H1 (cell line): Measurements from ENCODE around the gene GLMP. TPM values are rescaled to one million over a fixed set of nuclear protein-coding genes. Genes with fewer than 3 reads are reported as not detected.
A peak's percentile ranks its signal among the peaks of the same experiment; 100 is the strongest.

ENCODE experiments used
- CTCF ChIA-PET: fragments of 300-600 bp; sonication (Branson Sonifier 250); formaldehyde crosslinking; loops from one replicate; lab custom pipeline; 2021; ENCODE audit not compliant: partially characterized antibody; lab: Charles Lee
- POLR2A ChIA-PET: fragments of 300-600 bp; sonication (Branson Sonifier 250); formaldehyde crosslinking; loops from one replicate; lab custom pipeline; 2021; ENCODE audit warnings: inconsistent platforms; ENCODE audit not compliant: partially characterized antibody; lab: Charles Lee
- DNase-seq, 2 experiments: peaks; one replicate each; pipeline versions ENCODE4 v3.0.0 to v3.0.0-alpha.2; 2010 to 2022; ENCODE audit warnings: low spot score in 2 of 2, low read depth in 1 of 2, mixed read lengths in 1 of 2
- FAIRE-seq: peaks from 2 replicates; lab custom pipeline; 2011; peaks lifted over from hg19 to GRCh38; lab: Jason Lieb, UNC
- H2AFZ ChIP-seq: 2 replicates; pipeline ENCODE4 v1.8.1; 2012; ENCODE audit warnings: low read length, inconsistent platforms
- H2AK5ac ChIP-seq: 2 replicates; pipeline ENCODE4 v1.6.1; 2013; ENCODE audit warnings: low read depth, low read length
- H2BK120ac ChIP-seq: replicated peaks from 2 replicates; pipeline ENCODE3; 2013; ENCODE audit warnings: low read depth, low read length, inconsistent platforms
- H2BK12ac ChIP-seq: 2 replicates; pipeline ENCODE4 v1.6.1; 2013; ENCODE audit warnings: low read depth, low read length
- H2BK15ac ChIP-seq: 2 replicates; pipeline ENCODE4 v1.6.1; 2013; ENCODE audit warnings: low read length
- H2BK20ac ChIP-seq: 2 replicates; pipeline ENCODE4 v1.6.1; 2013; ENCODE audit warnings: low read length
- H2BK5ac ChIP-seq: 2 replicates; pipeline ENCODE4 v1.6.1; 2013; ENCODE audit warnings: low read depth, low read length
- H3K14ac ChIP-seq: 2 replicates; pipeline ENCODE4 v1.6.1; 2013; ENCODE audit warnings: inconsistent platforms; ENCODE audit not compliant: insufficient read length
- H3K18ac ChIP-seq: 2 replicates; pipeline ENCODE4 v1.6.1; 2013; ENCODE audit warnings: low read length; ENCODE audit errors: extremely low read depth
- H3K23ac ChIP-seq: 2 replicates; pipeline ENCODE4 v1.6.1; 2013; ENCODE audit warnings: inconsistent platforms; ENCODE audit not compliant: insufficient read length
- H3K23me2 ChIP-seq: 2 replicates; pipeline ENCODE4 v1.6.1; 2013; ENCODE audit warnings: low read depth, low read length
- H3K27ac ChIP-seq: 2 replicates; pipeline ENCODE4 v1.6.1; 2011; ENCODE audit warnings: low read depth, low read length, inconsistent platforms
- H3K27me3 ChIP-seq, 4 experiments: replicated peaks in 1 of 4; 1 replicate in 1 of 4; 2 replicates in 3 of 4; pipeline versions ENCODE4 v1.6.1 to v1.8.1; 2011 to 2013; ENCODE audit warnings: low read length in 3 of 4, mild to moderate bottlenecking in 3 of 4, inconsistent platforms in 2 of 4, mixed read lengths in 2 of 4, moderate library complexity in 1 of 4; ENCODE audit not compliant: control insufficient read depth in 3 of 4, insufficient read depth in 3 of 4; ENCODE audit errors: extremely low read depth in 1 of 4
- H3K36me3 ChIP-seq, 4 experiments: 2 replicates each; pipeline versions ENCODE4 v1.6.1 to v1.8.1; 2011 to 2013; ENCODE audit warnings: mild to moderate bottlenecking in 4 of 4, low read length in 3 of 4, moderate library complexity in 2 of 4, control low read depth in 1 of 4, inconsistent platforms in 1 of 4; ENCODE audit not compliant: insufficient read depth in 4 of 4, control insufficient read depth in 2 of 4
- H3K4ac ChIP-seq: replicated peaks from 2 replicates; pipeline ENCODE3; 2013; ENCODE audit warnings: low read length, low read depth, mixed read lengths, inconsistent platforms; ENCODE audit not compliant: insufficient read length
- H3K4me1 ChIP-seq, 4 experiments: replicated peaks in 1 of 4; 1 replicate in 1 of 4; 2 replicates in 3 of 4; pipeline versions ENCODE4 v1.6.1 to v1.8.1; 2011 to 2013; ENCODE audit warnings: low read length in 3 of 4, inconsistent platforms in 2 of 4, mixed read lengths in 1 of 4; ENCODE audit not compliant: insufficient read depth in 4 of 4, control insufficient read depth in 3 of 4
- H3K4me2 ChIP-seq, 2 experiments: 2 replicates each; pipeline versions ENCODE4 v1.6.1 to v1.8.1; 2011 to 2013; ENCODE audit warnings: low read depth in 2 of 2, low read length in 2 of 2, control low read depth in 1 of 2, inconsistent platforms in 1 of 2, mild to moderate bottlenecking in 1 of 2; ENCODE audit not compliant: insufficient read depth in 1 of 2
- H3K4me3 ChIP-seq, 4 experiments: fragments of 200-600, 300-600 bp in 1 of 4; sonication (generic), shearing (Covaris generic), sonication (Bioruptor Twin) in 1 of 4; 2 replicates each; pipeline versions ENCODE4 v1.5.1 to v1.8.1; 2011 to 2016; ENCODE audit warnings: low read length in 4 of 4, low read depth in 3 of 4, control low read depth in 2 of 4, inconsistent platforms in 2 of 4, mild to moderate bottlenecking in 2 of 4, mixed read lengths in 1 of 4, moderate library complexity in 1 of 4; ENCODE audit not compliant: insufficient read depth in 2 of 4; ENCODE audit errors: extremely low read depth in 1 of 4
- H3K56ac ChIP-seq: replicated peaks from 2 replicates; pipeline ENCODE3; 2013; ENCODE audit warnings: low read depth, mild to moderate bottlenecking, mixed read lengths, low read length, inconsistent platforms; ENCODE audit not compliant: insufficient read length
- H3K79me1 ChIP-seq: 2 replicates; pipeline ENCODE4 v1.6.1; 2013; ENCODE audit warnings: low read depth, low read length, control low read depth
- H3K79me2 ChIP-seq, 2 experiments: 2 replicates each; pipeline versions ENCODE4 v1.6.1 to v1.8.1; 2012 to 2013; ENCODE audit warnings: low read length in 2 of 2, mild to moderate bottlenecking in 2 of 2, inconsistent platforms in 1 of 2; ENCODE audit not compliant: insufficient read depth in 2 of 2, control insufficient read depth in 1 of 2
- H3K9ac ChIP-seq, 4 experiments: replicated peaks in 1 of 4; 1 replicate in 1 of 4; 2 replicates in 3 of 4; pipeline versions ENCODE4 v1.6.1 to v1.8.1; 2011 to 2013; ENCODE audit warnings: low read depth in 3 of 4, low read length in 3 of 4, control low read depth in 2 of 4, mild to moderate bottlenecking in 2 of 4, moderate library complexity in 2 of 4, inconsistent platforms in 1 of 4; ENCODE audit errors: extremely low read depth in 1 of 4
- H3K9me3 ChIP-seq, 2 experiments: 2 replicates each; pipeline versions ENCODE4 v1.6.1 to v1.8.1; 2012 to 2013; ENCODE audit warnings: mild to moderate bottlenecking in 2 of 2, moderate library complexity in 2 of 2, control low read depth in 1 of 2, inconsistent platforms in 1 of 2, low read depth in 1 of 2, low read length in 1 of 2, mixed read lengths in 1 of 2; ENCODE audit not compliant: insufficient read depth in 2 of 2
- H4K20me1 ChIP-seq, 2 experiments: replicated peaks in 1 of 2; 2 replicates each; pipeline versions ENCODE3 to v1.8.1; 2011 to 2013; ENCODE audit warnings: inconsistent platforms in 2 of 2, low read length in 2 of 2, mild to moderate bottlenecking in 1 of 2; ENCODE audit not compliant: insufficient read depth in 2 of 2, control insufficient read depth in 1 of 2
- H4K5ac ChIP-seq: 2 replicates; pipeline ENCODE4 v1.6.1; 2013; ENCODE audit warnings: low read length, low read depth, mixed read lengths, inconsistent platforms; ENCODE audit not compliant: insufficient read length
- H4K8ac ChIP-seq: 2 replicates; pipeline ENCODE4 v1.8.0; 2013; ENCODE audit warnings: mild to moderate bottlenecking, moderate library complexity, low read length, inconsistent platforms; ENCODE audit not compliant: insufficient read depth; ENCODE audit errors: extremely low read depth
- H4K91ac ChIP-seq: replicated peaks from 2 replicates; pipeline ENCODE3; 2013; ENCODE audit warnings: low read length, mixed read lengths, inconsistent platforms; ENCODE audit not compliant: insufficient read length
- ASH2L ChIP-seq: fragments of 200-600, 300-600 bp; sonication (generic); IDR thresholded peaks from one replicate; pipeline ENCODE4 v1.7.1; 2017; ENCODE audit warnings: low read length
- BCL11A ChIP-seq, 2 experiments: IDR thresholded peaks; one replicate each; pipeline ENCODE4 v1.6.1; 2011; ENCODE audit warnings: low read depth in 2 of 2, low read length in 2 of 2, mild to moderate bottlenecking in 2 of 2
- CREB1 ChIP-seq: IDR thresholded peaks from 2 replicates; pipeline ENCODE4 v1.6.1; 2012; ENCODE audit warnings: inconsistent platforms
- KDM4A ChIP-seq: IDR thresholded peaks from one replicate; pipeline ENCODE4 v1.7.1; 2012; ENCODE audit warnings: low read depth, mild to moderate bottlenecking, moderate library complexity, low read length, inconsistent platforms; ENCODE audit not compliant: severe bottlenecking
- RAD21 ChIP-seq, 2 experiments: IDR thresholded peaks in 1 of 2; conservative IDR thresholded peaks in 1 of 2; 2 replicates each; pipeline ENCODE4 v1.6.1; 2011; ENCODE audit warnings: low read depth in 2 of 2, low read length in 2 of 2, improper control_type of control experiment in 1 of 2, inconsistent platforms in 1 of 2, mild to moderate bottlenecking in 1 of 2, moderate library complexity in 1 of 2
- SIX5 ChIP-seq: IDR thresholded peaks from 2 replicates; pipeline ENCODE4 v1.6.1; 2011; ENCODE audit warnings: mild to moderate bottlenecking, low read depth, low read length
- WGBS, 2 experiments: shearing (Covaris generic) in 1 of 2; methylation state at CpG; one replicate each; pipeline versions ENCODE4 v1.1.6 to v1.1.7; 2013 to 2015; ENCODE audit warnings: low lambda C conversion rate in 2 of 2, mixed read lengths in 2 of 2, inconsistent platforms in 1 of 2, low coverage in 1 of 2, missing lambda C conversion rate in 1 of 2; ENCODE audit not compliant: insufficient replicate concordance in 2 of 2, insufficient coverage in 1 of 2, insufficient read length in 1 of 2; ENCODE audit errors: extremely low coverage in 1 of 2, missing lambda C conversion rate in 1 of 2; 5-methylcytosine and 5-hydroxymethylcytosine counted together
- polyA plus RNA-seq, 7 experiments: library from polyadenylated mRNA; depleted of rRNA in 3 of 7; stranded (reverse) in 5 of 7; unstranded in 2 of 7; fragments of >200 nt in 5 of 7; fragments of 200-250 nt in 2 of 7; gene quantifications; 1 replicate in 5 of 7; 2 replicates in 1 of 7; 4 replicates in 1 of 7; pipeline versions ENCODE4 v1.2.1 to v1.2.3, GENCODE V29; 2011 to 2013; ENCODE audit warnings: missing spikeins in 2 of 7, mixed read lengths in 2 of 7
- total RNA-seq: library from RNA; stranded (reverse); fragmentation: NEBNext Ultra II Directional; extraction: Animal tissue kit (Norgen Biotek cat#: 25700); gene quantifications from 2 replicates; pipeline ENCODE4 v1.2.1, GENCODE V29; 2021
- TF ChIP-seq, protein P1 (sequence below), 3 experiments: IDR thresholded peaks; 1 replicate in 2 of 3; 2 replicates in 1 of 3; pipeline versions ENCODE4 v1.5.1 to v1.6.1; 2011; ENCODE audit warnings: low read length in 3 of 3, mild to moderate bottlenecking in 3 of 3, inconsistent platforms in 2 of 3, low read depth in 1 of 3, moderate library complexity in 1 of 3; ENCODE audit not compliant: insufficient read depth in 1 of 3; ENCODE audit errors: control extremely low read depth in 1 of 3

The GLMP gene
- total and polyA plus RNA-seq, 2 of the 8 experiments (the other 6 are each of a cell fraction or from before 2014, with no cell fraction given): 48.1 to 59.5 TPM

DNA sequence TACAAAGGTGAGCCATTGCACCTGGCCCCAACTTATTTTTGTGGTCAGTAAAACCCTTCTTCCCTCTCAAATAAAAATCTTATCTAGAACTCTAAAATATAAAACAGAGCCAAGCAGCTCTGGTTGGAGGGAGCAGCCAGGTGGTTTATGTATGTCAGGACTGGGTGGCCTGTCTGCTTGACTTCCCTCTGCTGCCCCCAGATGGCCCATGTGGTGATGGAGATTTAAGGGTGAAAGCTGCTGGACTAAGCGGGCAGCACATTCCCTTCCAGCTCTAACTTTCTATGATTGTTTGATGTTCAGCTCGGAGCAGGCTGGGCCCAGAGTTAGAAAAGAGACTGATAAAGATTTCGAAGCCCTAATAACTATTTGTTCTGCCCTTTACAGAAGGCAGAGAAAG lies 35.7 kb downstream of the GLMP start:
- Histone ChIP-seq H2AFZ (no peak overlapping the region), H3K4ac (no peak overlapping the region), H3K36me3 (peaks cover 52 to 84% (median 75%) of the 10 kb centered on the region in 4 experiments), H3K4me2 (no peak overlapping the region), H4K8ac (no peak overlapping the region), H3K23ac (no peak overlapping the region), H3K27ac (no peak overlapping the region), H3K23me2 (no peaks in the 10 kb centered on the region), H3K18ac (no peak overlapping the region), H2BK15ac (no peak overlapping the region), H2AK5ac (no peak overlapping the region), H3K9me3 (no peaks in the 10 kb centered on the region), H3K14ac (no peak overlapping the region), H3K4me1 (no peaks in the 10 kb centered on the region)
- FAIRE-seq: no peak
- 90% methylated on average over 3 of the region's 3 CpGs; no CpG with 5 or more reads in 1 of the 2 experiments for WGBS, 2 experiments
- no peak for TF ChIP-seq BCL11A (IDR thresholded peaks at IDR 0.05; ENCODE audit: low read depth in 2 of 2, low read length in 2 of 2)
- TF ChIP-seq RAD21 (IDR thresholded peaks at IDR 0.05 in 1 of 2, conservative IDR thresholded peaks at IDR 0.05 in 1 of 2; ENCODE audit: low read depth in 2 of 2, low read length in 2 of 2): peak in 1 of 2 experiments; percentile 24; a peak in 1 of 4 replicates
- TF ChIP-seq KDM4A: no peak
- TF ChIP-seq CREB1: no peak
- TF ChIP-seq, protein P1, sequence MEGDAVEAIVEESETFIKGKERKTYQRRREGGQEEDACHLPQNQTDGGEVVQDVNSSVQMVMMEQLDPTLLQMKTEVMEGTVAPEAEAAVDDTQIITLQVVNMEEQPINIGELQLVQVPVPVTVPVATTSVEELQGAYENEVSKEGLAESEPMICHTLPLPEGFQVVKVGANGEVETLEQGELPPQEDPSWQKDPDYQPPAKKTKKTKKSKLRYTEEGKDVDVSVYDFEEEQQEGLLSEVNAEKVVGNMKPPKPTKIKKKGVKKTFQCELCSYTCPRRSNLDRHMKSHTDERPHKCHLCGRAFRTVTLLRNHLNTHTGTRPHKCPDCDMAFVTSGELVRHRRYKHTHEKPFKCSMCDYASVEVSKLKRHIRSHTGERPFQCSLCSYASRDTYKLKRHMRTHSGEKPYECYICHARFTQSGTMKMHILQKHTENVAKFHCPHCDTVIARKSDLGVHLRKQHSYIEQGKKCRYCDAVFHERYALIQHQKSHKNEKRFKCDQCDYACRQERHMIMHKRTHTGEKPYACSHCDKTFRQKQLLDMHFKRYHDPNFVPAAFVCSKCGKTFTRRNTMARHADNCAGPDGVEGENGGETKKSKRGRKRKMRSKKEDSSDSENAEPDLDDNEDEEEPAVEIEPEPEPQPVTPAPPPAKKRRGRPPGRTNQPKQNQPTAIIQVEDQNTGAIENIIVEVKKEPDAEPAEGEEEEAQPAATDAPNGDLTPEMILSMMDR (IDR thresholded peaks at IDR 0.05; ENCODE audit: control extremely low read depth in 1 of 3, insufficient read depth in 1 of 3, low read depth in 1 of 3, low read length in 3 of 3): peak; percentile 20 to 42 (median 33); a peak in 2 of 4 replicates
- TF ChIP-seq ASH2L: no peak
- no peak for TF ChIP-seq SIX5
- TF ChIP-seq, all 59 proteins: peak for 2
- ChIA-PET POLR2A (interaction anchor here (0.8 to 5.3 kb wide), 15 partner anchors 7 to 67 kb away, joined by 3 to 30 read pairs (median 4); partner anchors contain the start of genes PAQR6, PMF1 and SMG5), CTCF (interaction anchor here (0.7 to 47.2 kb wide), 15 partner anchors 8 to 168 kb away, joined by 3 to 1265 read pairs (median 5); partner anchors contain the start of genes BGLAP, PAQR6 and SEMA4A)
- no peaks in the 10 kb centered on the region for H3K27me3 ChIP-seq
- no peak for DNase-seq
- H3K4me3 ChIP-seq: no peak overlapping the region
- H4K20me1 ChIP-seq: peaks cover 0 to 3% of the 10 kb centered on the region in 2 experiments
- no peaks in the 10 kb centered on the region; the same call in 1 of the 2 replicates for H3K79me1 ChIP-seq
- no peak overlapping the region for H2BK120ac ChIP-seq
- no peak overlapping the region for H2BK5ac ChIP-seq
- no peak overlapping the region for H3K9ac ChIP-seq
- no peak overlapping the region for H3K56ac ChIP-seq
- H4K5ac ChIP-seq: no peak overlapping the region
- H3K79me2 ChIP-seq: no peaks in the 10 kb centered on the region
- H4K91ac ChIP-seq: no peak overlapping the region
- H2BK12ac ChIP-seq: no peak overlapping the region
- H2BK20ac ChIP-seq: no peak overlapping the region
